HCT116 (cell line): Measurements from ENCODE around the gene MYO1G.

ENCODE experiments used
- CTCF ChIP-seq, 3 experiments: fragments of 200-600 bp in 1 of 3; sonication (generic) in 1 of 3; IDR thresholded peaks in 2 of 3; conservative IDR thresholded peaks in 1 of 3; 2 replicates each; pipeline ENCODE4 v1.5.1; 2012 to 2017; ENCODE audit warnings: low read depth in 2 of 3, low read length in 2 of 3, antibody characterized with exemption in 1 of 3, borderline replicate concordance in 1 of 3, control low read depth in 1 of 3, mild to moderate bottlenecking in 1 of 3, mixed read lengths in 1 of 3, mixed run types in 1 of 3, moderate library complexity in 1 of 3; ENCODE audit not compliant: insufficient read depth in 1 of 3
- EGR1 ChIP-seq: IDR thresholded peaks from 2 replicates; pipeline ENCODE4 v1.6.1; 2012; ENCODE audit warnings: low read depth
- JUND ChIP-seq: IDR thresholded peaks from 2 replicates; pipeline ENCODE4 v1.6.1; 2012
- POLR2A ChIP-seq: IDR thresholded peaks from 2 replicates; pipeline ENCODE4 v1.7.0; 2011; ENCODE audit warnings: borderline replicate concordance; ENCODE audit not compliant: insufficient read depth, insufficient read length; ENCODE audit errors: extremely low read depth
- RAD21 ChIP-seq: IDR thresholded peaks from 2 replicates; pipeline ENCODE4 v1.6.1; 2012; ENCODE audit warnings: low read depth, mild to moderate bottlenecking
- SP1 ChIP-seq: IDR thresholded peaks from 2 replicates; pipeline ENCODE4 v1.6.1; 2012; ENCODE audit warnings: low read depth
- SRF ChIP-seq: IDR thresholded peaks from 2 replicates; pipeline ENCODE4 v1.6.1; 2012; ENCODE audit warnings: low read depth
- ZBTB33 ChIP-seq: IDR thresholded peaks from 2 replicates; pipeline ENCODE4 v1.6.1; 2011; ENCODE audit warnings: mild to moderate bottlenecking, low read length, moderate library complexity; ENCODE audit not compliant: insufficient replicate concordance; ENCODE audit errors: extremely low read depth
- TF ChIP-seq, protein P1 (sequence below): IDR thresholded peaks from 2 replicates; pipeline ENCODE4 v1.6.1; 2012
- TF ChIP-seq, protein P2 (sequence below): IDR thresholded peaks from 2 replicates; pipeline ENCODE4 v1.6.1; 2012; ENCODE audit warnings: low read depth

GRCh38 chr7:44964384-44964830 is 14.4 kb downstream of the MYO1G start:
- TF ChIP-seq ZBTB33 (no peak), CTCF (IDR thresholded peaks at IDR 0.05 in 2 of 3, conservative IDR thresholded peaks at IDR 0.05 in 1 of 3; ENCODE audit: borderline replicate concordance in 1 of 3, insufficient read depth in 1 of 3, low read depth in 2 of 3, low read length in 2 of 3) (peak; percentile 33 to 58 (median 54); a peak in 4 of 6 replicates), POLR2A (no peak), JUND (no peak), RAD21 (peak; percentile 72), SRF (no peak), SP1 (no peak), EGR1 (no peak)
- TF ChIP-seq, protein P1, sequence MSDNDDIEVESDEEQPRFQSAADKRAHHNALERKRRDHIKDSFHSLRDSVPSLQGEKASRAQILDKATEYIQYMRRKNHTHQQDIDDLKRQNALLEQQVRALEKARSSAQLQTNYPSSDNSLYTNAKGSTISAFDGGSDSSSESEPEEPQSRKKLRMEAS, result no peak
- TF ChIP-seq, protein P2, sequence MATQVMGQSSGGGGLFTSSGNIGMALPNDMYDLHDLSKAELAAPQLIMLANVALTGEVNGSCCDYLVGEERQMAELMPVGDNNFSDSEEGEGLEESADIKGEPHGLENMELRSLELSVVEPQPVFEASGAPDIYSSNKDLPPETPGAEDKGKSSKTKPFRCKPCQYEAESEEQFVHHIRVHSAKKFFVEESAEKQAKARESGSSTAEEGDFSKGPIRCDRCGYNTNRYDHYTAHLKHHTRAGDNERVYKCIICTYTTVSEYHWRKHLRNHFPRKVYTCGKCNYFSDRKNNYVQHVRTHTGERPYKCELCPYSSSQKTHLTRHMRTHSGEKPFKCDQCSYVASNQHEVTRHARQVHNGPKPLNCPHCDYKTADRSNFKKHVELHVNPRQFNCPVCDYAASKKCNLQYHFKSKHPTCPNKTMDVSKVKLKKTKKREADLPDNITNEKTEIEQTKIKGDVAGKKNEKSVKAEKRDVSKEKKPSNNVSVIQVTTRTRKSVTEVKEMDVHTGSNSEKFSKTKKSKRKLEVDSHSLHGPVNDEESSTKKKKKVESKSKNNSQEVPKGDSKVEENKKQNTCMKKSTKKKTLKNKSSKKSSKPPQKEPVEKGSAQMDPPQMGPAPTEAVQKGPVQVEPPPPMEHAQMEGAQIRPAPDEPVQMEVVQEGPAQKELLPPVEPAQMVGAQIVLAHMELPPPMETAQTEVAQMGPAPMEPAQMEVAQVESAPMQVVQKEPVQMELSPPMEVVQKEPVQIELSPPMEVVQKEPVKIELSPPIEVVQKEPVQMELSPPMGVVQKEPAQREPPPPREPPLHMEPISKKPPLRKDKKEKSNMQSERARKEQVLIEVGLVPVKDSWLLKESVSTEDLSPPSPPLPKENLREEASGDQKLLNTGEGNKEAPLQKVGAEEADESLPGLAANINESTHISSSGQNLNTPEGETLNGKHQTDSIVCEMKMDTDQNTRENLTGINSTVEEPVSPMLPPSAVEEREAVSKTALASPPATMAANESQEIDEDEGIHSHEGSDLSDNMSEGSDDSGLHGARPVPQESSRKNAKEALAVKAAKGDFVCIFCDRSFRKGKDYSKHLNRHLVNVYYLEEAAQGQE, result no peak
